HG03066 (cell line): ENCODE data around the gene MOGAT3.

Experiments
- ATAC-seq: cut with Tn5 transposase; IDR thresholded peaks from one replicate; pipeline ENCODE4 v1.9.1; 2021; ENCODE audit warnings: low read depth; ENCODE audit not compliant: unreplicated experiment

Gene MOGAT3

GRCh38 chr7:101200862-101201599 is at the start of gene MOGAT3:
Gene MOGAT3, minus strand, starts transcription at chr7:101201036. Its CDS starts 182 bp downstream, at chr7:101200854.
- ATAC-seq: no peak

- no peak for ATAC-seq
Measured at GRCh38 chr7:101250324-101250723, 49.5 kb upstream of the MOGAT3 start.

GRCh38 chr7:101248276-101248675 is 47.4 kb upstream of the MOGAT3 start:
- no peak for ATAC-seq

- ATAC-seq: no peak
Measured at GRCh38 chr7:101245147-101245668, 44.4 kb upstream of the MOGAT3 start.

- peak; percentile 87 for ATAC-seq
Measured at GRCh38 chr7:101244375-101245146, 43.7 kb upstream of the MOGAT3 start, which contains the start of gene FIS1. Gene FIS1, minus strand, starts transcription at chr7:101245081. Its CDS starts 77 bp downstream, at chr7:101245004.

GRCh38 chr7:101243646-101244374 is 43.0 kb upstream of the MOGAT3 start:
- ATAC-seq: no peak

GRCh38 chr7:101241443-101242349 is 40.9 kb upstream of the MOGAT3 start:
- ATAC-seq: no peak

- ATAC-seq: no peak
Measured at GRCh38 chr7:101241015-101241363, 40.2 kb upstream of the MOGAT3 start.

GRCh38 chr7:101240226-101241014 is 39.6 kb upstream of the MOGAT3 start:
- ATAC-seq: no peak

GRCh38 chr7:101239951-101240220 is 39.0 kb upstream of the MOGAT3 start:
- ATAC-seq: no peak

- ATAC-seq: no peak
Measured at GRCh38 chr7:101239191-101239950, 38.5 kb upstream of the MOGAT3 start.

- no peak for ATAC-seq
Measured at GRCh38 chr7:101238226-101239182, 37.7 kb upstream of the MOGAT3 start.

GRCh38 chr7:101237206-101238067 is 36.6 kb upstream of the MOGAT3 start, which contains the start of gene CLDN15:
Gene CLDN15, minus strand, starts transcription at chr7:101237802. Its CDS starts 221 bp downstream, at chr7:101237581.
- no peak for ATAC-seq

GRCh38 chr7:101236292-101236835 is 35.5 kb upstream of the MOGAT3 start:
- ATAC-seq: no peak

GRCh38 chr7:101235522-101235921 is 34.7 kb upstream of the MOGAT3 start:
- no peak for ATAC-seq

- no peak for ATAC-seq
Measured at GRCh38 chr7:101235050-101235449, 34.2 kb upstream of the MOGAT3 start.
